A549 (cell line): ENCODE measurements around the gene GSTM1.

ENCODE experiments used
- BHLHE40 ChIP-seq: IDR thresholded peaks from 2 replicates; pipeline ENCODE4 v1.6.1; 2012; ENCODE audit warnings: low read depth, low read length, inconsistent platforms
- CBX8 ChIP-seq: fragments of 200-600 bp; sonication (generic); IDR thresholded peaks from 2 replicates; pipeline ENCODE4 v1.6.1; 2016
- EP300 ChIP-seq, 2 experiments: fragments of >200 bp; sonication (Bioruptor Twin); formaldehyde crosslinking; IDR thresholded peaks; 2 replicates in 1 of 2; 3 replicates in 1 of 2; pipeline ENCODE4 v1.6.1; 2016 to 2017
- FOXS1 ChIP-seq: fragments of 250-450 bp; sonication (Bioruptor Pico); IDR thresholded peaks from 2 replicates; pipeline ENCODE4 v1.5.0; 2020; ENCODE audit warnings: mild to moderate bottlenecking, moderate library complexity
- GATA3 ChIP-seq: IDR thresholded peaks from 2 replicates; pipeline ENCODE4 v1.6.1; 2012; ENCODE audit warnings: borderline replicate concordance
- HDAC2 ChIP-seq: fragments of 200-600 bp; sonication (generic); IDR thresholded peaks from 2 replicates; pipeline ENCODE4 v1.6.1; 2016
- MAZ ChIP-seq: fragments of 150-350 bp; IDR thresholded peaks from 2 replicates; pipeline ENCODE4 v1.6.1; 2014; ENCODE audit warnings: antibody characterized with exemption, low read depth, low read length, borderline replicate concordance
- NPAS2 ChIP-seq: fragments of 250-450 bp; sonication (Bioruptor Pico); IDR thresholded peaks from 2 replicates; pipeline ENCODE4 v1.8.0; 2022; ENCODE audit warnings: mild to moderate bottlenecking, moderate library complexity, borderline replicate concordance
- POLR2A ChIP-seq: IDR thresholded peaks from 2 replicates; pipeline ENCODE4 v1.6.1; 2012; ENCODE audit warnings: mild to moderate bottlenecking, low read length
- POLR2AphosphoS2 ChIP-seq: conservative IDR thresholded peaks from 2 replicates; pipeline ENCODE4 v1.6.1; 2012; ENCODE audit warnings: low read length, improper control_type of control experiment, inconsistent platforms
- RAD21 ChIP-seq, 2 experiments: fragments of >200 bp in 1 of 2; sonication (Bioruptor Twin) in 1 of 2; formaldehyde crosslinking in 1 of 2; IDR thresholded peaks in 1 of 2; conservative IDR thresholded peaks in 1 of 2; 2 replicates in 1 of 2; 3 replicates in 1 of 2; pipeline ENCODE4 v1.6.1; 2012 to 2018; ENCODE audit warnings: inconsistent platforms in 1 of 2
- TF ChIP-seq, protein P1 (sequence below): fragments of >200 bp; sonication (Bioruptor Twin); formaldehyde crosslinking; IDR thresholded peaks from 3 replicates; pipeline ENCODE4 v1.5.1; 2016
- TF ChIP-seq, protein P2 (sequence below): IDR thresholded peaks from 2 replicates; pipeline ENCODE4 v1.6.1; 2012; ENCODE audit warnings: low read depth, borderline replicate concordance

DNA sequence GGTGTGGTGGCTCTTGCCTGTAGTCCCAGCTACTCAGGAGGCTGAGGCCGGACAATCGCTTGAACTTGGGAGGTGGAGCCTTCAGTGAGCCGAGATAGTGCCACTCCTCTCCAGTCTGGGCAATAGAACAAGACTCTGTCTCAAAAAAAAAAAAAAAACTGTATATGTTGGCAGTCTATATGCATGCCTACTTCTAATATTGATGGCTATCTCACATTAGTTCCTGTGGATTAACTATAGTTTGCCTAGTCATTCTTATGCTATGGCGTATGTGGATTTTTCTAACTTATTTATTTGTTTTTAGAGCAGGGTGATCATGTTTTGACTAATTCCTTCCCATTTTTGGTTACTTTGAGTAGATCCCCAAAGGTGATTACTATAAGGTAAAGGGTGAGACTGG lies 9.4 kb downstream of the GSTM1 start:
- TF ChIP-seq, protein P1, sequence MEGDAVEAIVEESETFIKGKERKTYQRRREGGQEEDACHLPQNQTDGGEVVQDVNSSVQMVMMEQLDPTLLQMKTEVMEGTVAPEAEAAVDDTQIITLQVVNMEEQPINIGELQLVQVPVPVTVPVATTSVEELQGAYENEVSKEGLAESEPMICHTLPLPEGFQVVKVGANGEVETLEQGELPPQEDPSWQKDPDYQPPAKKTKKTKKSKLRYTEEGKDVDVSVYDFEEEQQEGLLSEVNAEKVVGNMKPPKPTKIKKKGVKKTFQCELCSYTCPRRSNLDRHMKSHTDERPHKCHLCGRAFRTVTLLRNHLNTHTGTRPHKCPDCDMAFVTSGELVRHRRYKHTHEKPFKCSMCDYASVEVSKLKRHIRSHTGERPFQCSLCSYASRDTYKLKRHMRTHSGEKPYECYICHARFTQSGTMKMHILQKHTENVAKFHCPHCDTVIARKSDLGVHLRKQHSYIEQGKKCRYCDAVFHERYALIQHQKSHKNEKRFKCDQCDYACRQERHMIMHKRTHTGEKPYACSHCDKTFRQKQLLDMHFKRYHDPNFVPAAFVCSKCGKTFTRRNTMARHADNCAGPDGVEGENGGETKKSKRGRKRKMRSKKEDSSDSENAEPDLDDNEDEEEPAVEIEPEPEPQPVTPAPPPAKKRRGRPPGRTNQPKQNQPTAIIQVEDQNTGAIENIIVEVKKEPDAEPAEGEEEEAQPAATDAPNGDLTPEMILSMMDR: no peak
- TF ChIP-seq CBX8: no peak
- no peak for TF ChIP-seq NPAS2 (CRISPR knock-in tag)
- no peak for TF ChIP-seq HDAC2
- no peak for TF ChIP-seq POLR2AphosphoS2
- TF ChIP-seq EP300 (IDR thresholded peaks at IDR 0.05): no peak
- no peak for TF ChIP-seq GATA3
- TF ChIP-seq MAZ: no peak
- no peak for TF ChIP-seq FOXS1 (CRISPR knock-in tag)
- TF ChIP-seq, protein P2, sequence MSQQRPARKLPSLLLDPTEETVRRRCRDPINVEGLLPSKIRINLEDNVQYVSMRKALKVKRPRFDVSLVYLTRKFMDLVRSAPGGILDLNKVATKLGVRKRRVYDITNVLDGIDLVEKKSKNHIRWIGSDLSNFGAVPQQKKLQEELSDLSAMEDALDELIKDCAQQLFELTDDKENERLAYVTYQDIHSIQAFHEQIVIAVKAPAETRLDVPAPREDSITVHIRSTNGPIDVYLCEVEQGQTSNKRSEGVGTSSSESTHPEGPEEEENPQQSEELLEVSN: no peak
- TF ChIP-seq BHLHE40: no peak
- TF ChIP-seq RAD21 (conservative IDR thresholded peaks at IDR 0.05 in 1 of 2, IDR thresholded peaks at IDR 0.05 in 1 of 2): no peak
- no peak for TF ChIP-seq POLR2A
